Large intestine (tissue), 3 donors: ENCODE data around the gene CNNM1. TPM values are rescaled to one million over a fixed set of nuclear protein-coding genes. Genes with fewer than 3 reads are reported as not detected.

Experiments
- DNase-seq, 2 donors: peaks; one replicate each; pipeline versions ENCODE4 v3.0.0 to v3.0.0-alpha.2; 2013
- H3K27ac ChIP-seq: one replicate; pipeline ENCODE4 v1.5.1; 2013; ENCODE audit warnings: low read length
- H3K27me3 ChIP-seq: 2 replicates; pipeline ENCODE4 v1.6.1; 2013; ENCODE audit warnings: low read length; ENCODE audit not compliant: control insufficient read depth, insufficient read depth
- H3K36me3 ChIP-seq: 2 replicates; pipeline ENCODE4 v1.6.1; 2013; ENCODE audit warnings: low read length; ENCODE audit not compliant: control insufficient read depth, insufficient read depth
- H3K4me1 ChIP-seq: one replicate; pipeline ENCODE4 v1.6.1; 2013; ENCODE audit warnings: low read length; ENCODE audit not compliant: control insufficient read depth, insufficient read depth
- H3K4me3 ChIP-seq: one replicate; pipeline ENCODE4 v1.5.1; 2013; ENCODE audit warnings: low read length
- H3K9me3 ChIP-seq: one replicate; pipeline ENCODE4 v1.6.1; 2013; ENCODE audit warnings: mild to moderate bottlenecking, low read depth, low read length, moderate library complexity; ENCODE audit not compliant: control insufficient read depth
- WGBS: methylation state at CpG from one replicate; pipeline ENCODE4 v1.1.5; 2013; ENCODE audit warnings: low lambda C conversion rate; ENCODE audit not compliant: insufficient coverage; 5-methylcytosine and 5-hydroxymethylcytosine counted together
- polyA plus RNA-seq: library from polyadenylated mRNA; unstranded; fragments of 120-200 nt; gene quantifications from one replicate; pipeline ENCODE4 v1.2.1, GENCODE V29; 2013

CNNM1 gene
- polyA plus RNA-seq, 1 donor = 0.79 TPM

- H3K4me3 ChIP-seq = no peak overlapping the region
- WGBS = no CpG with 5 or more reads among the region's 5 CpGs
- no peak for DNase-seq
- H3K27me3 ChIP-seq = peaks cover 23% of the 10 kb centered on the region
- H3K27ac ChIP-seq = no peak overlapping the region
- no peaks in the 10 kb centered on the region for H3K4me1 ChIP-seq
- H3K9me3 ChIP-seq = no peaks in the 10 kb centered on the region
- H3K36me3 ChIP-seq = no peaks in the 10 kb centered on the region
These were observed 40.0 kb downstream of the CNNM1 start for GRCh38 chr10:99369126-99369525.

GRCh38 chr10:99369551-99369950 lies 40.4 kb downstream of the CNNM1 start:
- no peaks in the 10 kb centered on the region for H3K9me3 ChIP-seq
- H3K4me1 ChIP-seq = no peaks in the 10 kb centered on the region
- DNase-seq = no peak
- no peak overlapping the region for H3K27ac ChIP-seq
- H3K27me3 ChIP-seq = peaks cover 23% of the 10 kb centered on the region
- H3K36me3 ChIP-seq = no peaks in the 10 kb centered on the region
- no peak overlapping the region for H3K4me3 ChIP-seq
- WGBS = 90% methylated on average over 2 of the region's 3 CpGs

- H3K4me1 ChIP-seq = no peaks in the 10 kb centered on the region
- no peak overlapping the region for H3K4me3 ChIP-seq
- no peak overlapping the region for H3K27ac ChIP-seq
- no peak for DNase-seq
- WGBS = 20% methylated on average over 1 of the region's 2 CpGs
- no peaks in the 10 kb centered on the region for H3K36me3 ChIP-seq
- peaks cover 21% of the 10 kb centered on the region for H3K27me3 ChIP-seq
- no peaks in the 10 kb centered on the region for H3K9me3 ChIP-seq
These were observed 41.8 kb downstream of the CNNM1 start for GRCh38 chr10:99370993-99371392.

- Histone ChIP-seq H3K36me3 (no peaks in the 10 kb centered on the region), H3K27ac (no peak overlapping the region), H3K27me3 (peaks cover 22% of the 10 kb centered on the region), H3K4me3 (no peak overlapping the region), H3K9me3 (no peaks in the 10 kb centered on the region), H3K4me1 (no peaks in the 10 kb centered on the region)
- 69% methylated on average over 3 of the region's 9 CpGs for WGBS
- no peak for DNase-seq
These were observed 43.6 kb downstream of the CNNM1 start for GRCh38 chr10:99372546-99373271.

GRCh38 chr10:99374526-99374925 lies 45.4 kb downstream of the CNNM1 start:
- no peak overlapping the region for H3K27ac ChIP-seq
- H3K4me3 ChIP-seq = no peak overlapping the region
- peaks cover 15% of the 10 kb centered on the region for H3K27me3 ChIP-seq
- WGBS = no CpG with 5 or more reads among the region's 2 CpGs
- no peaks in the 10 kb centered on the region for H3K36me3 ChIP-seq
- H3K9me3 ChIP-seq = no peaks in the 10 kb centered on the region
- no peak for DNase-seq
- no peaks in the 10 kb centered on the region for H3K4me1 ChIP-seq

GRCh38 chr10:99374972-99375371 lies 45.8 kb downstream of the CNNM1 start:
- Histone ChIP-seq H3K4me3 (no peak overlapping the region), H3K36me3 (no peaks in the 10 kb centered on the region), H3K27me3 (peaks cover 13% of the 10 kb centered on the region), H3K27ac (no peak overlapping the region), H3K9me3 (no peaks in the 10 kb centered on the region), H3K4me1 (no peaks in the 10 kb centered on the region)
- no CpG with 5 or more reads among the region's 3 CpGs for WGBS
- no peak for DNase-seq

GRCh38 chr10:99375426-99375825 lies 46.3 kb downstream of the CNNM1 start:
- H3K9me3 ChIP-seq = no peaks in the 10 kb centered on the region

GRCh38 chr10:99382176-99382575 lies 53.0 kb downstream of the CNNM1 start:
- H3K4me3 ChIP-seq = no peak overlapping the region
- no peaks in the 10 kb centered on the region for H3K9me3 ChIP-seq
- H3K36me3 ChIP-seq = no peaks in the 10 kb centered on the region
- no peak for DNase-seq
- H3K4me1 ChIP-seq = no peaks in the 10 kb centered on the region
- H3K27ac ChIP-seq = no peak overlapping the region
- peaks cover 12% of the 10 kb centered on the region for H3K27me3 ChIP-seq
- no CpG with 5 or more reads among the region's 1 CpG for WGBS

More at GRCh38 chr10:99375426-99375825, 46.3 kb downstream of the CNNM1 start:
- H3K27ac ChIP-seq = no peak overlapping the region
- DNase-seq = no peak
- H3K36me3 ChIP-seq = no peaks in the 10 kb centered on the region
- H3K4me1 ChIP-seq = no peaks in the 10 kb centered on the region
- H3K27me3 ChIP-seq = peaks cover 13% of the 10 kb centered on the region
- no peak overlapping the region for H3K4me3 ChIP-seq

GRCh38 chr10:99387071-99387470 lies 57.9 kb downstream of the CNNM1 start:
- no peaks in the 10 kb centered on the region for H3K9me3 ChIP-seq
- H3K36me3 ChIP-seq = no peaks in the 10 kb centered on the region
- no peak overlapping the region for H3K27ac ChIP-seq
- no CpG with 5 or more reads among the region's 4 CpGs for WGBS
- H3K4me1 ChIP-seq = no peaks in the 10 kb centered on the region
- DNase-seq = no peak
- peaks cover 14% of the 10 kb centered on the region for H3K27me3 ChIP-seq
- H3K4me3 ChIP-seq = no peak overlapping the region

- no peaks in the 10 kb centered on the region for H3K4me1 ChIP-seq
- H3K36me3 ChIP-seq = no peaks in the 10 kb centered on the region
- no peak overlapping the region for H3K4me3 ChIP-seq
- DNase-seq = no peak
- WGBS = no CpG with 5 or more reads among the region's 11 CpGs
- H3K9me3 ChIP-seq = no peaks in the 10 kb centered on the region
- peaks cover 14% of the 10 kb centered on the region for H3K27me3 ChIP-seq
- H3K27ac ChIP-seq = no peak overlapping the region
These were observed 58.4 kb downstream of the CNNM1 start for GRCh38 chr10:99387541-99387940.
